Right atrium auricular region (tissue), 2 donors: ENCODE results near the gene MYF5. TPM values are rescaled to one million over a fixed set of nuclear protein-coding genes. Genes with fewer than 3 reads are reported as not detected.
"Not testable (repeated sequence)": the region's sequence is repeated elsewhere in the genome, so short reads cannot be mapped to it uniquely, and the experiment has no call there.

Experiments
- DNase-seq: peaks from one replicate; pipeline ENCODE4 v3.0.0-alpha.2; 2019; ENCODE audit warnings: low spot score
- H3K27ac ChIP-seq, 2 donors: fragments of 200-600 bp; sonication (generic); 1 replicate in 1 of 2; 2 replicates in 1 of 2; pipeline ENCODE4 v1.5.1; 2016 to 2019
- H3K27me3 ChIP-seq, 2 donors: fragments of 200-600 bp; sonication (generic); one replicate each; pipeline versions ENCODE4 v1.5.1 to v1.6.0; 2017 to 2019
- H3K36me3 ChIP-seq: fragments of 200-600 bp; sonication (generic); one replicate; pipeline ENCODE4 v1.5.1; 2016
- H3K4me1 ChIP-seq, 2 donors: fragments of 200-600 bp; sonication (generic); one replicate each; pipeline versions ENCODE4 v1.5.1 to v1.6.0; 2017 to 2019
- H3K4me3 ChIP-seq, 2 donors: fragments of 200-600 bp; sonication (generic); 1 replicate in 1 of 2; 2 replicates in 1 of 2; pipeline ENCODE4 v1.5.1; 2017 to 2019; ENCODE audit warnings: mild to moderate bottlenecking in 1 of 2, moderate library complexity in 1 of 2
- H3K9me3 ChIP-seq, 2 donors: fragments of 200-600 bp; sonication (generic); one replicate each; pipeline ENCODE4 v1.5.1; 2019
- CTCF ChIP-seq, 2 donors: fragments of 200-600 bp; sonication (generic); IDR thresholded peaks; one replicate each; pipeline ENCODE4 v1.5.1; 2019; ENCODE audit warnings: antibody characterized with exemption in 2 of 2
- total RNA-seq, 2 donors: library from RNA; depleted of rRNA; stranded (reverse); fragments of >200 nt; gene quantifications; one replicate each; pipeline ENCODE4 v1.1.0, GENCODE V29; 2016

Gene MYF5
- total RNA-seq = not detected

GRCh38 chr12:80716696-80717469 lies at the start of gene MYF5:
Gene MYF5, plus strand, starts transcription at chr12:80716912. Its CDS starts 152 bp downstream, at chr12:80717064.
- Histone ChIP-seq H3K4me3 (no peak within 1 kb of the TSS), H3K27ac (no peak within 1 kb of the TSS), H3K4me1 (peaks cover 0 to 3% of the 10 kb centered on the region in 2 donors), H3K9me3 (no peaks in the 10 kb centered on the region), H3K27me3 (no peaks in the 10 kb centered on the region), H3K36me3 (no peaks in the 10 kb centered on the region)
- DNase-seq = no peak
- no peak for TF ChIP-seq CTCF (IDR thresholded peaks at IDR 0.05)

GRCh38 chr12:80670214-80670613 lies 46.5 kb upstream of the MYF5 start:
- Histone ChIP-seq H3K27ac (no peak overlapping the region), H3K36me3 (no peaks in the 10 kb centered on the region), H3K9me3 (no peaks in the 10 kb centered on the region), H3K4me1 (no peaks in the 10 kb centered on the region), H3K27me3 (no peaks in the 10 kb centered on the region), H3K4me3 (no peak overlapping the region)
- TF ChIP-seq CTCF (IDR thresholded peaks at IDR 0.05) = no peak
- no peak for DNase-seq

GRCh38 chr12:80676042-80676636 lies 40.6 kb upstream of the MYF5 start:
- not testable (repeated sequence) for H3K4me1 ChIP-seq, H3K4me3 ChIP-seq, H3K36me3 ChIP-seq, H3K27ac ChIP-seq, H3K27me3 ChIP-seq, DNase-seq, H3K9me3 ChIP-seq

- Histone ChIP-seq H3K27ac (no peak overlapping the region), H3K4me3 (no peak overlapping the region), H3K36me3 (no peaks in the 10 kb centered on the region), H3K27me3 (no peaks in the 10 kb centered on the region), H3K9me3 (no peaks in the 10 kb centered on the region), H3K4me1 (no peaks in the 10 kb centered on the region)
- TF ChIP-seq CTCF (IDR thresholded peaks at IDR 0.05) = no peak
- DNase-seq = no peak
Observed at GRCh38 chr12:80676856-80677255, 39.9 kb upstream of the MYF5 start.

- no peak for DNase-seq
- Histone ChIP-seq H3K36me3 (no peaks in the 10 kb centered on the region), H3K4me1 (no peaks in the 10 kb centered on the region), H3K9me3 (no peaks in the 10 kb centered on the region), H3K4me3 (no peak overlapping the region), H3K27ac (no peak overlapping the region), H3K27me3 (no peaks in the 10 kb centered on the region)
- TF ChIP-seq CTCF (IDR thresholded peaks at IDR 0.05) = no peak
Observed at GRCh38 chr12:80677994-80678393, 38.7 kb upstream of the MYF5 start.

GRCh38 chr12:80679346-80680131 lies 37.2 kb upstream of the MYF5 start:
- H3K9me3 ChIP-seq = no peaks in the 10 kb centered on the region
- no peak for TF ChIP-seq CTCF (IDR thresholded peaks at IDR 0.05)
- no peaks in the 10 kb centered on the region for H3K36me3 ChIP-seq
- no peaks in the 10 kb centered on the region for H3K27me3 ChIP-seq
- no peak for DNase-seq
- H3K4me1 ChIP-seq = no peaks in the 10 kb centered on the region
- H3K27ac ChIP-seq = no peak overlapping the region
- H3K4me3 ChIP-seq = no peak overlapping the region
